Thoracic aorta (tissue), 2 donors: ENCODE results near the gene RFXAP. TPM values are rescaled to one million over a fixed set of nuclear protein-coding genes. Genes with fewer than 3 reads are reported as not detected.

Experiments used
- ATAC-seq: fragments of 150-250 bp; one replicate; pipeline ENCODE4 v1.8.0; 2017; ENCODE audit warnings: low read depth; ENCODE audit not compliant: insufficient number of reproducible peaks, low FRiP score
- DNase-seq: peaks from one replicate; pipeline ENCODE4 v3.0.0-alpha.2; 2020; ENCODE audit warnings: low spot score
- H3K27ac ChIP-seq, 2 donors: fragments of 200-600 bp; sonication (generic); 1 replicate in 1 of 2; 2 replicates in 1 of 2; pipeline ENCODE4 v1.5.1; 2016; ENCODE audit warnings: mild to moderate bottlenecking in 2 of 2, moderate library complexity in 2 of 2
- H3K27me3 ChIP-seq: fragments of 200-600 bp; sonication (generic); replicated peaks from 2 replicates; pipeline ENCODE4 v1.6.0; 2016; ENCODE audit warnings: mild to moderate bottlenecking; ENCODE audit not compliant: insufficient read depth
- H3K36me3 ChIP-seq: fragments of 200-600 bp; sonication (generic); one replicate; pipeline ENCODE4 v1.5.1; 2016
- H3K4me1 ChIP-seq, 2 donors: fragments of 200-600 bp; sonication (generic); 1 replicate in 1 of 2; 2 replicates in 1 of 2; pipeline versions ENCODE4 v1.5.1 to v1.6.0; 2016; ENCODE audit warnings: low read depth in 2 of 2, mild to moderate bottlenecking in 1 of 2; ENCODE audit not compliant: control insufficient read depth in 1 of 2
- H3K4me3 ChIP-seq: fragments of 200-600 bp; sonication (generic); 2 replicates; pipeline ENCODE4 v1.5.1; 2016; ENCODE audit warnings: mild to moderate bottlenecking
- H3K9me3 ChIP-seq: fragments of 200-600 bp; sonication (generic); 2 replicates; pipeline ENCODE4 v1.5.1; 2016
- total RNA-seq, 2 donors: library from RNA; depleted of rRNA; stranded (reverse); fragments of >200 nt; gene quantifications; one replicate each; pipeline versions ENCODE4 v1.1.0 to v1.2.3, GENCODE V29; 2016
- TF ChIP-seq, protein P1 (sequence below): fragments of 200-600 bp; sonication (generic); IDR thresholded peaks from one replicate; pipeline ENCODE4 v1.5.1; 2019; ENCODE audit warnings: antibody characterized with exemption

RFXAP gene
- total RNA-seq, 2 donors from 2014 or later = 2.2 to 6.3 TPM

GRCh38 chr13:36839281-36839680, 20.3 kb downstream of the RFXAP start:
- Histone ChIP-seq H3K4me3 (no peak overlapping the region), H3K36me3 (peaks cover 4% of the 10 kb centered on the region), H3K27ac (no peak overlapping the region), H3K9me3 (no peaks in the 10 kb centered on the region), H3K27me3 (no peaks in the 10 kb centered on the region), H3K4me1 (no peaks in the 10 kb centered on the region)
- DNase-seq = no peak
- ATAC-seq = no peak
- TF ChIP-seq, protein P1, sequence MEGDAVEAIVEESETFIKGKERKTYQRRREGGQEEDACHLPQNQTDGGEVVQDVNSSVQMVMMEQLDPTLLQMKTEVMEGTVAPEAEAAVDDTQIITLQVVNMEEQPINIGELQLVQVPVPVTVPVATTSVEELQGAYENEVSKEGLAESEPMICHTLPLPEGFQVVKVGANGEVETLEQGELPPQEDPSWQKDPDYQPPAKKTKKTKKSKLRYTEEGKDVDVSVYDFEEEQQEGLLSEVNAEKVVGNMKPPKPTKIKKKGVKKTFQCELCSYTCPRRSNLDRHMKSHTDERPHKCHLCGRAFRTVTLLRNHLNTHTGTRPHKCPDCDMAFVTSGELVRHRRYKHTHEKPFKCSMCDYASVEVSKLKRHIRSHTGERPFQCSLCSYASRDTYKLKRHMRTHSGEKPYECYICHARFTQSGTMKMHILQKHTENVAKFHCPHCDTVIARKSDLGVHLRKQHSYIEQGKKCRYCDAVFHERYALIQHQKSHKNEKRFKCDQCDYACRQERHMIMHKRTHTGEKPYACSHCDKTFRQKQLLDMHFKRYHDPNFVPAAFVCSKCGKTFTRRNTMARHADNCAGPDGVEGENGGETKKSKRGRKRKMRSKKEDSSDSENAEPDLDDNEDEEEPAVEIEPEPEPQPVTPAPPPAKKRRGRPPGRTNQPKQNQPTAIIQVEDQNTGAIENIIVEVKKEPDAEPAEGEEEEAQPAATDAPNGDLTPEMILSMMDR = no peak

- no peak overlapping the region for H3K27ac ChIP-seq
- peaks cover 4% of the 10 kb centered on the region for H3K36me3 ChIP-seq
- TF ChIP-seq, protein P1 = no peak
- no peaks in the 10 kb centered on the region for H3K9me3 ChIP-seq
- no peaks in the 10 kb centered on the region for H3K4me1 ChIP-seq
- no peak for DNase-seq
- H3K4me3 ChIP-seq = no peak overlapping the region
- ATAC-seq = no peak
- no peaks in the 10 kb centered on the region for H3K27me3 ChIP-seq
These were observed 21.0 kb downstream of the RFXAP start for GRCh38 chr13:36839981-36840380.

DNA sequence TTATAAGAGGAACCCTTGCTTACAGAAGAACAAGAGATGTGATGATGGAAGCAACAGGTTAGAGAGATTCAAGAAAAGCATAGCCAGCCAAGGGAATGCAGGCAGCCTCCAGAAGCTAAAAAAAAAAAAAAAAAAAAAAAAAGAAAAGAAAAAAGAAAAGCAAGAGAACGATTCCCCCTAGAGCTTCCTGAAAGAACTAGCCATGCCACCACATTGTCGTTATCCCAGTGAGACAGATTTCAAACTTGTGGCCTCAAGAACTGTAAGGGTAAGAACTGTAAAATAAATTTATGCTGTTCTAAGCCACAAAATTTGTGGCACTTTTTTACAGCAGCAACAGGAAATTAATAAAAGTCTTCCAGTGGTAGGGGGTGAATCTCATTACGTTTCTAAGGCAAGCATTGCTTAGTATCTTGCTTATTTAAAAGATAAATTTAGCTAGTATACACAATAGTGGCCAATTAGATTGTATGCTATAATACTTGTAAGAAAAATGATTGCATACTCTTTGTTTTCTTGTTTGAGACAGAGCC, 21.8 kb downstream of the RFXAP start:
- DNase-seq (no peak), ATAC-seq (no peak)
- Histone ChIP-seq H3K4me3 (no peak overlapping the region), H3K27ac (no peak overlapping the region), H3K9me3 (no peaks in the 10 kb centered on the region), H3K4me1 (no peaks in the 10 kb centered on the region), H3K36me3 (peaks cover 4% of the 10 kb centered on the region), H3K27me3 (no peaks in the 10 kb centered on the region)
- TF ChIP-seq, protein P1 = no peak

DNA sequence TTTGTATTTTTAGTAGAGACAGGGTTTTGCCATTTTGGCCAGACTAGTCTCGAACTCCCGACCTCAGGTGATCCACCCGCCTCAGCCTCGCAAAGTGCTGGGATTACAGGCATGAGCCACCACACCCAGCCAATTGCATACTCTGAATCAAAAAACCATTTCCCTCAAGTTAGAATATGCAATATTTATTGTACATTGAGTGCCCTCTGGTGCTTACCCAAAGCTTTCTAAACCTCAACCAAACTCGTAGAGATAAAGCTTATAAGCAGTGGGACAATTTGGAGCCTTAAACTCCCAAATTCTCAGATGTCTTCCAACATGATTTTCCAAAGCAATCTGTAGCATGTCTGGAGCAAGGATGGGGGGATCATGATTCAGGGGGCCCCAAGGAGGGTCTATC, 22.4 kb downstream of the RFXAP start:
- ATAC-seq = no peak
- H3K4me1 ChIP-seq = no peaks in the 10 kb centered on the region
- H3K27ac ChIP-seq = no peak overlapping the region
- H3K4me3 ChIP-seq = no peak overlapping the region
- TF ChIP-seq, protein P1 = no peak
- DNase-seq = no peak
- H3K9me3 ChIP-seq = no peaks in the 10 kb centered on the region
- peaks cover 4% of the 10 kb centered on the region for H3K36me3 ChIP-seq
- no peaks in the 10 kb centered on the region for H3K27me3 ChIP-seq

- no peak for DNase-seq
- TF ChIP-seq, protein P1 = no peak
- no peak overlapping the region for H3K27ac ChIP-seq
- no peaks in the 10 kb centered on the region for H3K9me3 ChIP-seq
- H3K36me3 ChIP-seq = peaks cover 6% of the 10 kb centered on the region
- H3K4me3 ChIP-seq = no peak overlapping the region
- H3K4me1 ChIP-seq = peaks cover 0 to 15% of the 10 kb centered on the region in 2 donors
- H3K27me3 ChIP-seq = no peaks in the 10 kb centered on the region
- ATAC-seq = no peak
These were observed 28.6 kb downstream of the RFXAP start for GRCh38 chr13:36847606-36848005.
